Inferior parietal cortex (tissue), 1 donor: ENCODE data around the gene METTL26.
A peak's percentile ranks its signal among the peaks of the same experiment; 100 is the strongest.

Experiments
- DNase-seq: peaks from one replicate; pipeline ENCODE4 v3.0.0-alpha.2; 2016; ENCODE audit errors: extremely low spot score

METTL26 gene

GRCh38 chr16:674968-675883 is 39.1 kb upstream of the METTL26 start, which contains the start of gene RHBDL1:
RHBDL1 (plus strand) TSS chr16:675671; CDS start chr16:675791, 120 bp downstream.
- peak; percentile 20 for DNase-seq

GRCh38 chr16:674214-674881 is 38.2 kb upstream of the METTL26 start:
- no peak for DNase-seq

GRCh38 chr16:673399-673991 is 37.4 kb upstream of the METTL26 start:
- no peak for DNase-seq

GRCh38 chr16:672851-673250 is 36.7 kb upstream of the METTL26 start:
- DNase-seq, result no peak

DNA sequence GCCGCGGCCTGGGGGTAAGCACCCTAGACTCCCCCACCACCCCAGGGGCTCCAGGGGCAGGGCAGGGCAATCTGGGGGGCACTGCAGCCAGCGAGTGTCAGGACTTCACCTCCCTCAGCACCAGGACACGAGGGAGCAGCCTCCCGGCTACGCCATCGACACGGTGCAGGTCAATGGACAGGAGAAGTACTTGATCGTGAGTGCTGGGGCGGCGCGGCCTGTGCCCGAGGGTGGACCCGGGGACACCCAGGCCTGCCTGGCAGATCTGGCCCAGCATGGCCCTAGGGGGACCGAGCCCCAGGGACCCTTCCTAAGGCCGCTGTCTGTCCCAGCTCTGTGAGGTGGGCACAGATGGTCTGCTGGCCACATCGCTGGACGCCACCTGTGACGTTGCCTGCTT is 36.3 kb upstream of the METTL26 start:
- DNase-seq, result no peak

DNA sequence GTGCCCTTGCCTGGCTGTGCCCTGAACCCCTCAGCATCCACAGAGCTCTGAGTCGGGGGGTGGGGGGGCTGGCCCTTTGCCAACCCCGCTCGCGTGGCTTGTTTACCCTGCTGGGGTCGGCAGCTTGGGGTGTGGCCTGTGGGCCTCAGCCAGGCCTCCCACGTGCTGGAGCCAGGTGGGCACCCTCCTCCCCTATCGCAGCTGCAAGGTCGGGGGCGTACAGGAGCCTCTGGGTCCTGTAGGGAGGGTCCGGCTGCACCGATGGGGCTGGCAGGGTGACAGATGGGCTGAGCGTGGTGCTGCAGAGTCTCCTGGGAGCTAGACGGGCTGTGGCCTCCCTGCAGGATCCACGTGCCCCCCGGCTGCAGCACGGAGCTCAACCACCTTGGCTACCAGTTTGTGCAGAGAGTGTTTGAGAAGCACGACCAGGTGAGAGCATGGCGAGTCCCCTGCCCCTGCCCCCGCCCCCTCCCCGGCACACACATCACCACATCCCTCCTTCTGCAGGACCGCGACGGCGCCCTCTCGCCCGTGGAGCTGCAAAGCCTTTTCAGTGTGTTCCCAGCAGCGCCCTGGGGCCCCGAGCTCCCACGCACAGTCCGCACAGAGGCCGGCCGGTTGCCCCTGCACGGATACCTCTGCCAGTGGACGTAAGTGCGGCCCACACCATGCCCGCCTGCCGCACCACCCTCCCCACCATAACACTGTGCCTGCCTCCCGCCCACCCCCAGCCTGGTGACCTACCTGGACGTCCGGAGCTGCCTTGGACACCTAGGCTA is 35.4 kb upstream of the METTL26 start:
- no peak for DNase-seq

GRCh38 chr16:670485-671352 is 34.6 kb upstream of the METTL26 start:
- no peak for DNase-seq

- DNase-seq, result no peak
Measured at GRCh38 chr16:669666-670065, 33.6 kb upstream of the METTL26 start.

GRCh38 chr16:668519-669171 is 32.5 kb upstream of the METTL26 start:
- DNase-seq, result no peak

DNA sequence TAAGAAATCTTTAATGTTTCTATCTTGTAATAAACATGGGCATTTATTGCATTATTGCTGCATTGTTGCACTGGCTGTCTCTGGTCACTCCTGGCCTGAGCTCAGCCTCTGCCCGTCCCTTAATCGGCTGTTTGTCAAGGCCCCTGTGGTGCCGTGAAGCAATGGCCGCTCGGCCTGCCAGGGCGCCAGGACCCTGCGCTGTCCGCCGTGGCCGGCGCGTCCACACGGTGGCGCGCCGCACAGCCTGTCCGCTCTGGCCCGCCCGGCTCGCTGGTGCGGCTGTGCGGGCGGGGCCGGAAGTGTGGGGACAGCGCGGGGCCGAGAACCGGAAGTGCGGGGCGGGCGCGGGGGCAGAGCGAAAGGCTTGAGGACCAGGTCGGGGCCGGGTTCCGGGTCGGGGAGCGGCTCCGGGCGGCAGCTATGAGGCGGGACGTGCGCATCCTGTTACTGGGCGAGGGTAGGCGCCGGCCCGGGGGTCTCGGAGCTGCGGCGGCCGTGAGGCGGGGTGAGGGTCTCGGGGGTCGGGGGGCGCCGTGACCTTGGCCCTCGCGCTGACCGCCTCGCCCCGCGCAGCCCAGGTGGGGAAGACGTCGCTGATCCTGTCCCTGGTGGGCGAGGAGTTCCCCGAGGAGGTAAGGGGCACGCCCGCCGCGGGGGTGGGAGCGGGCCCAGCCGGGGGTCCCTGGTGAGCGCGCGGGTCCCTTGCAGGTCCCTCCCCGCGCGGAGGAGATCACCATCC is 31.8 kb upstream of the METTL26 start, which contains the start of gene RHOT2:
TSS of gene RHOT2 (plus strand) at position 353 of the 739 bp plus-strand sequence. CDS start at position 421, 68 bp downstream.
- peak; percentile 91 for DNase-seq

DNA sequence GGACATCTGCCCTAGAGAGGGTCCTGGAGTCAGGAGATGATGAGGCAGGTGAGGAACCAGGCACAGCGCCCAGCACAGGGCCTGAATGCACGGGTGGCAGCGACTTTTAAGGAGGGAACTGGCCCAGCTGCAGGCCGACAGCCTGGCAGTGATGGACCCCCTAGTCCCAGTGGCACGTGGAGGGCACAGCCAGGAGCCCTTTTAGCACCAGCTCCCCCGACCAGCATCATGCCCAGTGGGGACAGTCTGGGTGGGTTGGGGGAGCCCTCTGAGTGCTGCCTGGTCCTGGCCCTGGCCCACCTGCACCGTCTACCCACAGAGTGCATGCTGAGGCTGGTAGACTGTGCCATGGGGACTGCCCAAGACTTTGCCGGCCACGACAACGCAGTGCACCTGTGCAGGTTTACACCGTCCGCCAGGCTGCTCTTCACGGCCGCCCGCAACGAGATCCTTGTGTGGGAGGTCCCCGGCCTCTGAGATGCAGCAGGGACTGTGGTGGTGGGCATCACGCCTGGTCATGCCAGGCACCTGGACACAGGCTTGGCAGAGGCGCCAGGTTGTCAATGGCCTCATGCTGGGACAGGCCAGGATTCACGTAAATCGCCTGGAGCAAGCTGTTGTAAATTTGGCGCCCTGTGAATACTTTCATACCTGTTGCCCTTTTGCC is 31.1 kb upstream of the METTL26 start:
- no peak for DNase-seq

DNA sequence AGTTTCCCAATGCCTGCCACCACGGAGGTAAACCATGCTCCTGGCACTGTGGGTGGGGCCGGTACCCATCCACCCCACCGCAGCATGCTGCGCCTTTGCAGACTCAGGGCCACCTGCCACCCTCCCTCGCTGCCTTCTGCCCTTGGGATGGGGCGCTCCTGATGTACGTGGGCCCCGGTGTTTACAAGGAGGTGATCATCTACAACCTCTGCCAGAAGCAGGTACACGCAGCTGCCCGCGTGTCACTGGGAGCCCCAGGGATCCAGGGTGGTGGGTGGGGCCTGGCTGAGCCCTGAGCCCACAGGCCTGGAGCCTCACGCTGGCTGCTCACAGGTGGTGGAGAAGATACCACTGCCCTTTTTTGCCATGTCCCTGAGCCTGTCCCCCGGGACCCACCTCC is 30.5 kb upstream of the METTL26 start:
- no peak for DNase-seq

DNA sequence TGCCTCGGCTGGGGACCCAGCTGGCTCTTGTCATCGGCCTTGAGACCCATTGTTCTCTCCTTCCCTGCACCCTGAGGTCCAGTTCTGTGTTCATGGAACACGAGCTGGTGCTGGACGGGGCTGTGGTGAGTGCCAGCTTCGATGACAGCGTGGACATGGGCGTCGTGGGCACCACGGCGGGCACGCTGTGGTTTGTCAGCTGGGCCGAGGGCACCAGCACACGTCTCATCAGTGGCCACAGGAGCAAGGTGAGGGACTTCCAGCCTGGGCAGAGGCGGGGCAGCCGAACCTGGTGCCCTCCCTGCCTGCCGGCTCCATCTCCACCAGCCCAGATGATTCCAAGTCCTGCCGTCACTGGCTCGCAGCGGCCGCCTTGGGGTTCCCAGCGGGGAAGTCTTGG is 26.5 kb upstream of the METTL26 start:
- no peak for DNase-seq

DNA sequence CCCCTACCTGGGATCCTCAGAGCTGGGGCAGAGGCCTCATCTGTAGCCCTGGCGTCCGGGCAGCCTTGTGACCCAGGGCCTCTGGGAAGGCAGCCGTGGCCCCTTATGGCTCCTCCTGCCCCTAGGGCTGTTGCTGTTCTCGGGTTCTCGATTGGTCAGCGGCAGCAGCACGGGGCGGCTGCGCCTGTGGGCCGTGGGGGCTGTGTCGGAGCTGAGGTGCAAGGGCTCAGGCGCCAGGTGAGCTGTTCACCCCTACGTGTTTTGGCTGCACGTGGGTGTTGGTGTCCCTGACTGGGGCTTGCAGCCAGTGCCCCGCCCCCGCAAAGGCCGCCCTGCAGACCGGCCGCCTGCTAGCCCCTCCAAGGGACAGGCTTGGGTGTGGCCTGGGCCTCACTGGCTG is 26.0 kb upstream of the METTL26 start:
- no peak for DNase-seq

DNA sequence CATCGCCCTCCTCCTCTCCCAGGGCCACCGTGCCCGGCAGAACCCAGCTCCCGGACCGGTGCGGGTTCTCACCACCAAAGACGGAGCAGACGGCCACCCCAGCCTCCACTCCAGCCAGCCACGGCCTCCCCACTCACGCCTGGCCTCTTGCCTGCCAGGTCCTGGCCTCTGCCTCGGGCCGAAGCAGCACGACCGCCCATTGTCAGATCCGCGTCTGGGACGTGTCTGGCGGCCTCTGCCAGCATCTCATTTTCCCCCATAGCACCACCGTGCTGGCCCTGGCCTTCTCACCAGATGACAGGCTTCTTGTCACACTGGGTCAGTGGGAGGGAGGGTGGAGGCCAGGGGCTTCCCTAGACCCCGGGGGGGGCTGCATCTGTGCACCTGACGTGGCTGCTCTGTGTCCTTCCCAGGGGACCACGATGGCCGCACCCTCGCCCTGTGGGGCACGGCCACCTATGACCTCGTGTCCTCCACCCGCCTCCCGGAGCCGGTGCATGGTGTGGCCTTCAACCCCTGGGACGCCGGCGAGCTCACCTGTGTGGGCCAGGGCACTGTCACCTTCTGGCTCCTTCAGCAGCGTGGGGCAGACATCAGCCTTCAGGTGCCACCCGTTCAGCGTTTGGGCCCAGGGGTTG is 25.2 kb upstream of the METTL26 start:
- DNase-seq, result no peak

DNA sequence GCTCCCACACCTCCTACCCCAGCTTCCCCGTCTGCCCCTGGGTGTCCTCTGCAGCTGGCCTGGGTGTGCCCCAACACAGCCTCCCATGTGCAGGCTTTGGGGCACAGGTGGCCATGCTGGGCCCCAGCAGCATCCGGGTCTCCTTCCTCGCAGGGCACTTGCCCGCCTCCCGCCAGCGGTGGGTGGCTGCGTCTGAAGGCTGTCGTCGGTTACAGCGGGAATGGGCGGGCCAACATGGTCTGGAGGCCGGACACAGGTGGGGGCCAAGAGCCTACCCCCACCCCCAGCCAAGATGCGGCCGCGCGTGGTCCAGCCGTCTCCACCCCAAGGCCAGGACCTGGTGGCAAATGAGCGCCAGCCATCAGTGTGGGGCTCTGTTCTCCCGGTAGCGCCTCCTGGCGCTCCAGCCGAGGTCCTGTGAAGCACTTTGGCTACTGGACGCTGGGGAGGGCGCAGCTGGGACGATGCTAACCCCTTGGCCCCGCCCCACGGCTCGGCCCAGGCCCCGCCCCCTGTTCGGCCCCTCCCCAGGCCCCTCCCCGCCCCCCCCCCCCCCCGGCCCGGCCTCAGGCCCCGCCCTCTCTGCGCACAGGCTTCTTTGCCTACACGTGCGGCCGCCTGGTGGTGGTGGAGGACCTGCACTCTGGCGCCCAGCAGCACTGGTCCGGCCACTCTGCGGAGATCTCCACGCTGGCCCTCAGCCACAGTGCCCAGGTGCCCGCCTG is 24.5 kb upstream of the METTL26 start:
- DNase-seq, result peak; percentile 75

GRCh38 chr16:660132-660458 is 24.0 kb upstream of the METTL26 start:
- no peak for DNase-seq

DNA sequence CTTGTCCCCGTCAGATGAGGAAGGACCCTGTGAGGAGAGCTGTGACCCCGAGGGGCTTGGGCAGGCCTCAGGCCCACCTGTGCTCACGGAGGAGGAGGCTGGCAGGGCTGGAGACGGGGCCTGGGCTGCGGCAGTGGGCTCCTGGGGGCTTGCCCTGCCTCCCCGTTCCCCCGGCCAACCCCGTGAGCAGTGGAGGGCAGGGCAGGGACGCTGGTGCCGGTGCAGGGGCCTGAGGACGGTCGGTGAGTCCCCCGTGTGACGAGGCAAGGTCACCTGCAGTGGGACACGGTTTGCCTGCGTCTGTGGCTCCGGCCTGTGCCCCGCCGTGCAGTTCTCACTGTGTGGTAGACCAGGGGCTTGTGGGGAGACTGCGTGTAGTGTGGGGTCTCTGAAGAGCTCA is 23.5 kb upstream of the METTL26 start:
- DNase-seq, result no peak
